Pulmonary artery endothelial cell (primary cell): ENCODE measurements around the gene MZT2B. TPM values are rescaled to one million over a fixed set of nuclear protein-coding genes. Genes with fewer than 3 reads are reported as not detected.
"Not testable (repeated sequence)": the region's sequence is repeated elsewhere in the genome, so short reads cannot be mapped to it uniquely, and the experiment has no call there.

Source experiments
- DNase-seq: peaks from one replicate; pipeline ENCODE4 v3.0.0-alpha.2; 2011; ENCODE audit warnings: low read depth, low spot score
- total RNA-seq: library from RNA; depleted of rRNA; stranded (reverse); fragments of >200 nt; gene quantifications from 2 replicates; pipeline ENCODE4 v1.2.3, GENCODE V29; 2014

The MZT2B gene
- total RNA-seq: 92.2 and 215 TPM in 2 replicates

GRCh38 chr2:130181880-130182682, at the start of gene MZT2B:
Gene MZT2B (plus strand): TSS chr2:130182262. CDS start chr2:130182283, 21 bp downstream.
- DNase-seq: peak; percentile 45

- DNase-seq: no peak
Measured at GRCh38 chr2:130135692-130136541, 46.1 kb upstream of the MZT2B start.

- not testable (repeated sequence) for DNase-seq
Measured at GRCh38 chr2:130136546-130136945, 45.5 kb upstream of the MZT2B start.

- not testable (repeated sequence) for DNase-seq
Measured at GRCh38 chr2:130137118-130137517, 44.9 kb upstream of the MZT2B start.

GRCh38 chr2:130138326-130138725, 43.7 kb upstream of the MZT2B start:
- DNase-seq: not testable (repeated sequence)

GRCh38 chr2:130138841-130139251, 43.2 kb upstream of the MZT2B start:
- not testable (repeated sequence) for DNase-seq

GRCh38 chr2:130139331-130140280, 42.5 kb upstream of the MZT2B start:
- not testable (repeated sequence) for DNase-seq

GRCh38 chr2:130140516-130140915, 41.5 kb upstream of the MZT2B start:
- DNase-seq: not testable (repeated sequence)

GRCh38 chr2:130141002-130141401, 41.1 kb upstream of the MZT2B start:
- DNase-seq: not testable (repeated sequence)

- DNase-seq: not testable (repeated sequence)
Measured at GRCh38 chr2:130141645-130142370, 40.3 kb upstream of the MZT2B start.

GRCh38 chr2:130142396-130143265, 39.4 kb upstream of the MZT2B start:
- not testable (repeated sequence) for DNase-seq

- DNase-seq: not testable (repeated sequence)
Measured at GRCh38 chr2:130143266-130144039, 38.6 kb upstream of the MZT2B start.

- not testable (repeated sequence) for DNase-seq
Measured at GRCh38 chr2:130145006-130145414, 37.1 kb upstream of the MZT2B start, which contains the start of gene CCDC74B. Gene CCDC74B (minus strand): TSS chr2:130145112. CDS start chr2:130144996, 116 bp downstream.

- DNase-seq: not testable (repeated sequence)
Measured at GRCh38 chr2:130148515-130148914, 33.5 kb upstream of the MZT2B start.

GRCh38 chr2:130150181-130151144, 31.6 kb upstream of the MZT2B start:
- DNase-seq: no peak

GRCh38 chr2:130151145-130151512, 30.9 kb upstream of the MZT2B start:
- not testable (repeated sequence) for DNase-seq

- not testable (repeated sequence) for DNase-seq
Measured at GRCh38 chr2:130152136-130152815, 29.8 kb upstream of the MZT2B start.
